Spleen (tissue), 11 donors: ENCODE measurements around the gene AHCTF1. TPM values are rescaled to one million over a fixed set of nuclear protein-coding genes. Genes with fewer than 3 reads are reported as not detected.

Source experiments
- DNase-seq: peaks from one replicate; pipeline ENCODE4 v3.0.0-alpha.2; 2020
- H3K27ac ChIP-seq, 8 donors: fragments of 200-600 bp; sonication (generic) in 7 of 8; 1 replicate in 4 of 8; 2 replicates in 4 of 8; pipeline versions ENCODE4 v1.5.0 to v1.8.0; 2016 to 2021; ENCODE audit warnings: inconsistent platforms in 4 of 8, mild to moderate bottlenecking in 4 of 8, moderate library complexity in 1 of 8
- H3K27me3 ChIP-seq, 7 donors: fragments of 200-600 bp; sonication (generic) in 6 of 7; replicated peaks in 1 of 7; 1 replicate in 4 of 7; 2 replicates in 3 of 7; pipeline versions ENCODE4 v1.5.0 to v1.8.0; 2016 to 2021; ENCODE audit warnings: inconsistent platforms in 3 of 7, mild to moderate bottlenecking in 1 of 7
- H3K36me3 ChIP-seq, 6 donors: fragments of 200-600 bp; sonication (generic) in 5 of 6; 1 replicate in 4 of 6; 2 replicates in 2 of 6; pipeline versions ENCODE4 v1.5.0 to v1.8.0; 2016 to 2021; ENCODE audit warnings: inconsistent platforms in 2 of 6
- H3K4me1 ChIP-seq, 6 donors: fragments of 200-600 bp; sonication (generic) in 5 of 6; 1 replicate in 3 of 6; 2 replicates in 3 of 6; pipeline versions ENCODE4 v1.5.0 to v1.8.0; 2016 to 2021; ENCODE audit warnings: inconsistent platforms in 3 of 6
- H3K4me3 ChIP-seq, 8 donors: fragments of 200-600 bp; sonication (generic) in 7 of 8; 1 replicate in 4 of 8; 2 replicates in 4 of 8; pipeline versions ENCODE4 v1.5.0 to v1.8.0; 2016 to 2021; ENCODE audit warnings: inconsistent platforms in 4 of 8, mild to moderate bottlenecking in 4 of 8, moderate library complexity in 2 of 8
- H3K9me3 ChIP-seq, 8 donors: fragments of 200-600 bp; sonication (generic) in 7 of 8; 1 replicate in 4 of 8; 2 replicates in 4 of 8; pipeline versions ENCODE4 v1.5.0 to v1.8.0; 2016 to 2021; ENCODE audit warnings: inconsistent platforms in 4 of 8
- POLR2A ChIP-seq, 3 donors: fragments of 450-650 bp; IDR thresholded peaks; one replicate each; pipeline ENCODE4 v1.5.1; 2017; ENCODE audit warnings: antibody characterized with exemption in 3 of 3, mild to moderate bottlenecking in 1 of 3
- POLR2AphosphoS5 ChIP-seq, 3 donors: sonication (generic); formaldehyde crosslinking; IDR thresholded peaks; one replicate each; pipeline ENCODE4 v1.5.1; 2017; ENCODE audit warnings: antibody characterized with exemption in 3 of 3
- WGBS, 5 donors: extraction: QIAGEN DNeasy Blood & Tissue Kit in 3 of 5; methylation state at CpG; one replicate each; pipeline versions ENCODE4 v1.1.5 to v1.1.7; 2013 to 2018; 5-methylcytosine and 5-hydroxymethylcytosine counted together
- intact Hi-C: fragments of 100-400 bp; cut with DNase I; formaldehyde crosslinking; loops from one replicate; pipeline ENCODE4 v1.15.0; 2023; ENCODE audit warnings: low total_unique reads
- polyA plus RNA-seq, 3 donors: library from polyadenylated mRNA; stranded (reverse); fragments of 200-250 nt; gene quantifications; one replicate each; pipeline ENCODE4 v1.2.1, GENCODE V29; 2013
- total RNA-seq, 7 donors: library from RNA; depleted of rRNA in 3 of 7; stranded (reverse); fragments of >200 nt in 3 of 7; fragmentation: NEBNext Ultra II Directional in 4 of 7; extraction: Animal tissue kit (Norgen Biotek cat#: 25700) in 4 of 7; gene quantifications; one replicate each; pipeline versions ENCODE4 v1.1.0 to v1.2.1, GENCODE V29; 2016 to 2021
- TF ChIP-seq, protein P1 (sequence below), 11 experiments: fragments of 200-600 bp in 7 of 11; fragments of 450-650 bp in 4 of 11; sonication (generic) in 4 of 11; IDR thresholded peaks in 8 of 11; conservative IDR thresholded peaks in 3 of 11; 1 replicate in 7 of 11; 2 replicates in 4 of 11; pipeline versions ENCODE4 v1.4.0 to v1.8.0; 2016 to 2021; ENCODE audit warnings: antibody characterized with exemption in 11 of 11, inconsistent platforms in 4 of 11, mild to moderate bottlenecking in 1 of 11
- donor health status: healthy with polysubstance abuse.
- donor health status: DM: no; HTN: no; CAD: no; lungs with moderate emphysema.
- donor health status: DM: no; HTN: no; CAD: no.
- donor health status: Bipolar disorder and iron deficiency.
- donor health status: healthy.
- donor health status: DM: no; HTN: no; CAD: no.
- donor health status: DM: yes; HTN: yes; CAD: no.

Gene AHCTF1
- total and polyA plus RNA-seq, 10 donors: 8.1 to 68.8 (median 39.1) TPM

GRCh38 chr1:246930830-246931548, 759 bp downstream of the AHCTF1 start:
- Histone ChIP-seq H3K27me3 (no peaks in the 10 kb centered on the region), H3K27ac (peak overlapping the region; percentile 83 to 99 (median 96)), H3K9me3 (no peaks in the 10 kb centered on the region), H3K36me3 (peaks cover 0 to 32% (median 0%) of the 10 kb centered on the region in 6 donors), H3K4me3 (peak overlapping the region; percentile 67 to 97 (median 80)), H3K4me1 (peaks cover 12 to 56% (median 36%) of the 10 kb centered on the region in 6 donors)
- 0% methylated on average over 9 to 76 of the region's 76 CpGs for WGBS, 5 donors
- TF ChIP-seq POLR2A (IDR thresholded peaks at IDR 0.05) (no peak), POLR2AphosphoS5 (IDR thresholded peaks at IDR 0.05) (peak in 1 of 3 donors; percentile 2)
- TF ChIP-seq, protein P1, sequence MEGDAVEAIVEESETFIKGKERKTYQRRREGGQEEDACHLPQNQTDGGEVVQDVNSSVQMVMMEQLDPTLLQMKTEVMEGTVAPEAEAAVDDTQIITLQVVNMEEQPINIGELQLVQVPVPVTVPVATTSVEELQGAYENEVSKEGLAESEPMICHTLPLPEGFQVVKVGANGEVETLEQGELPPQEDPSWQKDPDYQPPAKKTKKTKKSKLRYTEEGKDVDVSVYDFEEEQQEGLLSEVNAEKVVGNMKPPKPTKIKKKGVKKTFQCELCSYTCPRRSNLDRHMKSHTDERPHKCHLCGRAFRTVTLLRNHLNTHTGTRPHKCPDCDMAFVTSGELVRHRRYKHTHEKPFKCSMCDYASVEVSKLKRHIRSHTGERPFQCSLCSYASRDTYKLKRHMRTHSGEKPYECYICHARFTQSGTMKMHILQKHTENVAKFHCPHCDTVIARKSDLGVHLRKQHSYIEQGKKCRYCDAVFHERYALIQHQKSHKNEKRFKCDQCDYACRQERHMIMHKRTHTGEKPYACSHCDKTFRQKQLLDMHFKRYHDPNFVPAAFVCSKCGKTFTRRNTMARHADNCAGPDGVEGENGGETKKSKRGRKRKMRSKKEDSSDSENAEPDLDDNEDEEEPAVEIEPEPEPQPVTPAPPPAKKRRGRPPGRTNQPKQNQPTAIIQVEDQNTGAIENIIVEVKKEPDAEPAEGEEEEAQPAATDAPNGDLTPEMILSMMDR (IDR thresholded peaks at IDR 0.05 in 8 of 11, conservative IDR thresholded peaks at IDR 0.05 in 3 of 11): peak in 2 of 11 experiments; percentile 8 to 27
- DNase-seq: peak; percentile 93
- intact Hi-C loops: no loop called here

GRCh38 chr1:246925997-246926626, 5.6 kb downstream of the AHCTF1 start:
- Histone ChIP-seq H3K4me3 (no peak overlapping the region), H3K9me3 (no peaks in the 10 kb centered on the region), H3K36me3 (peaks cover 0 to 40% (median 0%) of the 10 kb centered on the region in 6 donors), H3K27me3 (no peaks in the 10 kb centered on the region), H3K4me1 (peaks cover 24 to 92% (median 52%) of the 10 kb centered on the region in 6 donors), H3K27ac (no peak overlapping the region)
- WGBS, 5 donors: 95 to 99% (median 98%) methylated on average over 6 of the region's 6 CpGs
- intact Hi-C loops: no loop called here
- DNase-seq: no peak
- TF ChIP-seq POLR2AphosphoS5 (IDR thresholded peaks at IDR 0.05) (no peak), POLR2A (IDR thresholded peaks at IDR 0.05) (no peak)
- TF ChIP-seq, protein P1 (IDR thresholded peaks at IDR 0.05 in 8 of 11, conservative IDR thresholded peaks at IDR 0.05 in 3 of 11): no peak

DNA sequence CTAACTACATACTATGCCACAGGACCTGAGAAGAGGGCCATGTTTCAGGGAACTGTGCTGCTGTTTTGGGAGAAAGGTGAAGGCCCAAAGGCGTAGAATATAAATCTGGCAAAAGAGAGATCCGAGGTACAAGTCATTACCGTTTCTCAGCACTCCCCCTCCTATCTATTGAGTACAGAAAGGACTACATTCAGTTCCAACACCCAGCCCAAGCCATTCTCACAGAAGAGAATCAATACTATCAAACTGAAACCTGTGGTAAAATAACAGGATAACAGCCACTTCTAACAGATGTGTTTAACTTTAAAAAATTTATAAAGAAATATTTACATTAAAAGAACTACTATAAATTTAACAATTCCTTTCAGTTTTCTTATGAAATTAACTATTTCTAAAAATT, 7.8 kb downstream of the AHCTF1 start:
- WGBS, 5 donors: 71 to 91% (median 80%) methylated on average over 3 of the region's 3 CpGs
- no peak for DNase-seq
- Histone ChIP-seq H3K9me3 (no peaks in the 10 kb centered on the region), H3K4me1 (peaks cover 13 to 90% (median 37%) of the 10 kb centered on the region in 6 donors), H3K36me3 (peaks cover 0 to 39% (median 0%) of the 10 kb centered on the region in 6 donors), H3K27me3 (no peaks in the 10 kb centered on the region), H3K27ac (no peak overlapping the region), H3K4me3 (no peak overlapping the region)
- TF ChIP-seq POLR2A (IDR thresholded peaks at IDR 0.05): no peak
- TF ChIP-seq, protein P1 (IDR thresholded peaks at IDR 0.05 in 8 of 11, conservative IDR thresholded peaks at IDR 0.05 in 3 of 11): no peak
- intact Hi-C loops: no loop called here

- Histone ChIP-seq H3K4me3 (no peak overlapping the region), H3K27ac (no peak overlapping the region), H3K27me3 (no peaks in the 10 kb centered on the region), H3K9me3 (no peaks in the 10 kb centered on the region), H3K36me3 (peaks cover 0 to 36% (median 0%) of the 10 kb centered on the region in 6 donors), H3K4me1 (peaks cover 10 to 90% (median 34%) of the 10 kb centered on the region in 6 donors)
- no peak for DNase-seq
- intact Hi-C loops: no loop called here
- WGBS, 5 donors: 89 to 93% (median 91%) methylated on average over 5 of the region's 5 CpGs
- TF ChIP-seq, protein P1 (IDR thresholded peaks at IDR 0.05 in 8 of 11, conservative IDR thresholded peaks at IDR 0.05 in 3 of 11): no peak
- TF ChIP-seq POLR2A (IDR thresholded peaks at IDR 0.05) (no peak), POLR2AphosphoS5 (IDR thresholded peaks at IDR 0.05) (no peak)
These were observed 8.3 kb downstream of the AHCTF1 start for GRCh38 chr1:246923482-246923881.
